Bronchial epithelial cell (primary cell): ENCODE measurements around the gene CD44. TPM values are rescaled to one million over a fixed set of nuclear protein-coding genes. Genes with fewer than 3 reads are reported as not detected.

Source experiments
- DNase-seq: peaks from one replicate; pipeline ENCODE4 v3.0.0-alpha.2; 2010; ENCODE audit warnings: low read depth
- FAIRE-seq: peaks from 2 replicates; lab custom pipeline; 2011; peaks lifted over from hg19 to GRCh38; lab: Jason Lieb, UNC
- H3K27me3 ChIP-seq: 2 replicates; pipeline ENCODE4 v1.5.1; 2011; ENCODE audit warnings: low read length; ENCODE audit not compliant: control insufficient read depth, insufficient read depth
- H3K36me3 ChIP-seq: 2 replicates; pipeline ENCODE4 v1.5.1; 2011; ENCODE audit warnings: low read length; ENCODE audit not compliant: control insufficient read depth, insufficient read depth
- H3K4me3 ChIP-seq: 2 replicates; pipeline ENCODE4 v1.5.1; 2011; ENCODE audit warnings: mild to moderate bottlenecking, low read depth, low read length, control low read depth
- CTCF ChIP-seq: IDR thresholded peaks from 2 replicates; pipeline ENCODE4 v1.5.1; 2011; ENCODE audit warnings: mild to moderate bottlenecking, moderate library complexity, low read length, control low read depth, inconsistent platforms; ENCODE audit not compliant: insufficient read depth, severe bottlenecking
- total RNA-seq: library from RNA; depleted of rRNA; stranded (reverse); fragments of >200 nt; gene quantifications from 2 replicates; pipeline ENCODE4 v1.2.1, GENCODE V29; 2014

The CD44 gene
- total RNA-seq, 1 donor from 2014 or later = 254 TPM

GRCh38 chr11:35109041-35109440 lies 29.9 kb upstream of the CD44 start:
- TF ChIP-seq CTCF = no peak
- no peaks in the 10 kb centered on the region for H3K27me3 ChIP-seq
- no peak overlapping the region for H3K4me3 ChIP-seq
- no peaks in the 10 kb centered on the region for H3K36me3 ChIP-seq
- FAIRE-seq = no peak
- DNase-seq = no peak

DNA sequence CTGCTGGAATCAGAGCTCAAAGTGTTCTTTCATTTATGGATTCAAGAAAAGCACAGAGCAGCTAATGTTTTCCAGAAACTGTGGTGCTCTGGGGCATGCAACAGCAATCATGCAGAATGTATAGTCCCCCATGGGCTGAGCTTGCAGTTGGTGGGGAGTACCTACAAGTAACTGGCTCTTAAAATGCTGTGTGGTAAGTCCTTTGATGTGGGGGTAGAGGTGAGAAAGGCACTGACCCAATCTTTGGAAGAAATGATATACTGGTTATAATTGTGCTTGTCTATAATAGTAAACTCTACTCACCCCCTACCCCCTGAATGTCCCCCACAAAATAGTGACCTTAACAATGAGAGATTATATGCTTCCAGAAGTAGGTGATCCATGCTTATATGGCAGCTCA lies 29.1 kb upstream of the CD44 start:
- FAIRE-seq = no peak
- no peak for DNase-seq
- H3K27me3 ChIP-seq = no peaks in the 10 kb centered on the region
- H3K4me3 ChIP-seq = no peak overlapping the region
- H3K36me3 ChIP-seq = no peaks in the 10 kb centered on the region
- no peak for TF ChIP-seq CTCF

GRCh38 chr11:35111161-35112055 lies 27.6 kb upstream of the CD44 start:
- no peaks in the 10 kb centered on the region for H3K27me3 ChIP-seq
- FAIRE-seq (no peak), DNase-seq (peak; percentile 97)
- H3K4me3 ChIP-seq = no peak overlapping the region
- no peak for TF ChIP-seq CTCF
- H3K36me3 ChIP-seq = no peaks in the 10 kb centered on the region

- FAIRE-seq (no peak), DNase-seq (peak; percentile 80)
- Histone ChIP-seq H3K36me3 (no peaks in the 10 kb centered on the region), H3K4me3 (no peak overlapping the region), H3K27me3 (no peaks in the 10 kb centered on the region)
- TF ChIP-seq CTCF = no peak
Observed at GRCh38 chr11:35112056-35112845, 26.7 kb upstream of the CD44 start.

- FAIRE-seq (no peak), DNase-seq (no peak)
- H3K27me3 ChIP-seq = no peaks in the 10 kb centered on the region
- no peak for TF ChIP-seq CTCF
- no peak overlapping the region for H3K4me3 ChIP-seq
- H3K36me3 ChIP-seq = no peaks in the 10 kb centered on the region
Observed at GRCh38 chr11:35112846-35113105, 26.2 kb upstream of the CD44 start.
